ENCODE data around the gene CALHM5. TPM values are rescaled to one million over a fixed set of nuclear protein-coding genes. Genes with fewer than 3 reads are reported as not detected.

Gene CALHM5
- polyA plus RNA-seq, 2 of the 4 experiments (the other 2 are of a cell fraction), result 0.09 TPM

DNA sequence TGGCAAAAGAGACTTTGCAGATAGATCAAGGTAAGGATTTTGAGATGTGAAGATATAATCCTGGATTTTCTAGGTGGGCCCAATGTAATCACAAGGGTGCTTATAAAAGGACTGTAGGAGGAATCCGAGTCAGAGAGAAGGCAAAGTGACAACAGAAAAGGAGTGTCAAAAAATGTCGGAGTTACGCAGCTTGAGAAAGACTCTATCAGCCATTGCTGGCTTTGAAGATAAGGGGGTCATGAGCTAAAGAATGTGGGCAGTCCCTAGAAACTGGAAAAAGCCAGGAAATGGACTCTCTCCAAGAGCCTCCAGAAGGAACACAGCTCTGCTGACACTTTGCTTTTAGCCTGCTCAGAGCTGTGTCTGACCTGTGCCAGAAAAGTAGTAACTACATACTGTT lies 51.2 kb downstream of the CALHM5 start:
- TF ChIP-seq CBX2 (IDR thresholded peaks at IDR 0.05; ENCODE audit: borderline replicate concordance, low read depth) (no peak), CEBPB (IDR thresholded peaks at IDR 0.05) (no peak), MYC (IDR thresholded peaks at IDR 0.05; ENCODE audit: borderline replicate concordance, low read length) (no peak), ZFP36 (IDR thresholded peaks at IDR 0.05; ENCODE audit: borderline replicate concordance, partially characterized antibody) (no peak), FOSB (CRISPR knock-in tag; IDR thresholded peaks at IDR 0.05) (no peak), HOXB13 (CRISPR knock-in tag; IDR thresholded peaks at IDR 0.05; ENCODE audit: low read depth) (no peak), HEYL (CRISPR knock-in tag; IDR thresholded peaks at IDR 0.05) (no peak), EHMT2 (IDR thresholded peaks at IDR 0.05; ENCODE audit: low read depth) (no peak), ZC3H11A (IDR thresholded peaks at IDR 0.05) (no peak), EP300 (IDR thresholded peaks at IDR 0.05) (no peak), JUNB (IDR thresholded peaks at IDR 0.05) (no peak), HOXB5 (CRISPR knock-in tag; IDR thresholded peaks at IDR 0.05) (no peak)
- TF ChIP-seq, protein P1, sequence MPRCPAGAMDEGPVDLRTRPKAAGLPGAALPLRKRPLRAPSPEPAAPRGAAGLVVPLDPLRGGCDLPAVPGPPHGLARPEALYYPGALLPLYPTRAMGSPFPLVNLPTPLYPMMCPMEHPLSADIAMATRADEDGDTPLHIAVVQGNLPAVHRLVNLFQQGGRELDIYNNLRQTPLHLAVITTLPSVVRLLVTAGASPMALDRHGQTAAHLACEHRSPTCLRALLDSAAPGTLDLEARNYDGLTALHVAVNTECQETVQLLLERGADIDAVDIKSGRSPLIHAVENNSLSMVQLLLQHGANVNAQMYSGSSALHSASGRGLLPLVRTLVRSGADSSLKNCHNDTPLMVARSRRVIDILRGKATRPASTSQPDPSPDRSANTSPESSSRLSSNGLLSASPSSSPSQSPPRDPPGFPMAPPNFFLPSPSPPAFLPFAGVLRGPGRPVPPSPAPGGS (IDR thresholded peaks at IDR 0.05), result no peak
- TF ChIP-seq, protein P2, sequence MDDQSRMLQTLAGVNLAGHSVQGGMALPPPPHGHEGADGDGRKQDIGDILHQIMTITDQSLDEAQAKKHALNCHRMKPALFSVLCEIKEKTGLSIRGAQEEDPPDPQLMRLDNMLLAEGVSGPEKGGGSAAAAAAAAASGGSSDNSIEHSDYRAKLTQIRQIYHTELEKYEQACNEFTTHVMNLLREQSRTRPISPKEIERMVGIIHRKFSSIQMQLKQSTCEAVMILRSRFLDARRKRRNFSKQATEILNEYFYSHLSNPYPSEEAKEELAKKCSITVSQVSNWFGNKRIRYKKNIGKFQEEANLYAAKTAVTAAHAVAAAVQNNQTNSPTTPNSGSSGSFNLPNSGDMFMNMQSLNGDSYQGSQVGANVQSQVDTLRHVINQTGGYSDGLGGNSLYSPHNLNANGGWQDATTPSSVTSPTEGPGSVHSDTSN (IDR thresholded peaks at IDR 0.05), result no peak
- TF ChIP-seq, protein P3, sequence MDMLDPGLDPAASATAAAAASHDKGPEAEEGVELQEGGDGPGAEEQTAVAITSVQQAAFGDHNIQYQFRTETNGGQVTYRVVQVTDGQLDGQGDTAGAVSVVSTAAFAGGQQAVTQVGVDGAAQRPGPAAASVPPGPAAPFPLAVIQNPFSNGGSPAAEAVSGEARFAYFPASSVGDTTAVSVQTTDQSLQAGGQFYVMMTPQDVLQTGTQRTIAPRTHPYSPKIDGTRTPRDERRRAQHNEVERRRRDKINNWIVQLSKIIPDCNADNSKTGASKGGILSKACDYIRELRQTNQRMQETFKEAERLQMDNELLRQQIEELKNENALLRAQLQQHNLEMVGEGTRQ (IDR thresholded peaks at IDR 0.05), result no peak
- CTCF ChIA-PET, result interaction anchor here (0.6 to 8.1 kb wide), 8 partner anchors 9 to 346 kb away, joined by 3 to 80 read pairs (median 6); partner anchors contain the start of gene RWDD1
- ATAC-seq (no peak), FAIRE-seq (no peak), DNase-seq (ENCODE audit: low read depth in 1 of 2, low spot score in 1 of 2) (no peak)
- Histone ChIP-seq H3K4me3 (no peak overlapping the region), H3K4me1 (peaks cover 15% of the 10 kb centered on the region), H3K27ac (no peak overlapping the region), H3K9me3 (no peaks in the 10 kb centered on the region), H3K4me2 (no peak overlapping the region)
- 72% methylated on average over 3 of the region's 3 CpGs for WGBS (ENCODE audit: missing lambda C conversion rate)
- POLR2A ChIA-PET, result interaction anchor here (1.4 kb wide), 1 partner anchor 9 kb away, joined by 4 read pairs; the partner anchor contains the start of gene RWDD1

DNA sequence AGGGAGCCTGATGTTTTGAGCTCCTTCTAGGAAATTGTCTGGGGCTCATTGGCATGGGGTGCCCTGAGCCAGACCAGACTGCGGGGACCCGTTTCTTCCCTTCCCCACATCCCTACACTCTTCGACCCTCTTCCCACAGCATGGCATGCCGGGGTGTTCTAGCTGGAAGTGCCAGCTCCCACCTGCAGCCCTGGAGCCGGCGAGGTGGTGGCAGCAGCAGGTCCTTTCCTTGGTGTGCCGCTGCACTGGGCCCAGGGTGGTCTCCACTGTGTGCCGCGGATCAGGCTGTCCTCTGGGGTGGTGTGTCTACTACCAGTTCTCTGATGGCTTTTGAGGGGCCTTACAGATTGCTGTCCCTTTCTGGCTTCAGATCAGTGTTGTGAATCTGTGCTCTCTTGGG lies 52.4 kb downstream of the CALHM5 start:
- Histone ChIP-seq H3K9me3 (no peaks in the 10 kb centered on the region), H3K4me3 (no peak overlapping the region), H3K4me2 (no peak overlapping the region), H3K27ac (no peak overlapping the region), H3K4me1 (peaks cover 5% of the 10 kb centered on the region)
- 74% methylated on average over 8 of the region's 9 CpGs for WGBS (ENCODE audit: missing lambda C conversion rate)
- no peak for DNase-seq (ENCODE audit: low read depth in 1 of 2, low spot score in 1 of 2)
- ChIA-PET POLR2A (interaction anchor here (1.4 kb wide), 1 partner anchor 7 kb away, joined by 4 read pairs; the partner anchor contains the start of gene RWDD1), CTCF (interaction anchor here (0.8 to 8.1 kb wide), 6 partner anchors 25 to 347 kb away, joined by 3 to 80 read pairs (median 10); no protein-coding TSS in a partner anchor)
- FAIRE-seq, result no peak
- TF ChIP-seq FOSL2 (IDR thresholded peaks at IDR 0.05), result no peak
- TF ChIP-seq FOSL2 (CRISPR knock-in tag; IDR thresholded peaks at IDR 0.05), result no peak
- no peak for TF ChIP-seq MAZ (IDR thresholded peaks at IDR 0.05; ENCODE audit: borderline replicate concordance, low read depth, low read length)
- TF ChIP-seq NPAS2 (CRISPR knock-in tag; IDR thresholded peaks at IDR 0.05; ENCODE audit: borderline replicate concordance), result no peak
- TF ChIP-seq FOSB (CRISPR knock-in tag; IDR thresholded peaks at IDR 0.05), result no peak
- TF ChIP-seq, protein P2 (IDR thresholded peaks at IDR 0.05), result no peak
- TF ChIP-seq POLR2A (IDR thresholded peaks at IDR 0.05; ENCODE audit: low read length), result no peak
- no peak for TF ChIP-seq HDAC2 (IDR thresholded peaks at IDR 0.05)
- no peak for TF ChIP-seq JUNB (IDR thresholded peaks at IDR 0.05)
- no peak for TF ChIP-seq KDM1A (IDR thresholded peaks at IDR 0.05; ENCODE audit: low read depth)
- TF ChIP-seq KDM5A (IDR thresholded peaks at IDR 0.05), result no peak
- TF ChIP-seq ZC3H11A (IDR thresholded peaks at IDR 0.05), result no peak
- TF ChIP-seq MAFK (IDR thresholded peaks at IDR 0.05; ENCODE audit: partially characterized antibody), result no peak
- no peak for ATAC-seq

Data from A549 (cell line).